H1 (cell line): ENCODE measurements around the gene STOML1.

Source experiments
- BCL11A ChIP-seq, 2 experiments: IDR thresholded peaks; one replicate each; pipeline ENCODE4 v1.6.1; 2011; ENCODE audit warnings: low read depth in 2 of 2, low read length in 2 of 2, mild to moderate bottlenecking in 2 of 2
- CTCF ChIP-seq, 3 experiments: IDR thresholded peaks; 1 replicate in 2 of 3; 2 replicates in 1 of 3; pipeline versions ENCODE4 v1.5.1 to v1.6.1; 2011; ENCODE audit warnings: low read length in 3 of 3, mild to moderate bottlenecking in 3 of 3, inconsistent platforms in 2 of 3, low read depth in 1 of 3, moderate library complexity in 1 of 3; ENCODE audit not compliant: insufficient read depth in 1 of 3; ENCODE audit errors: control extremely low read depth in 1 of 3
- EZH2 ChIP-seq: fragments of 200-600 bp; sonication (generic); IDR thresholded peaks from 2 replicates; pipeline ENCODE4 v1.7.1; 2012; ENCODE audit warnings: low read depth, mild to moderate bottlenecking, moderate library complexity, low read length, inconsistent platforms; ENCODE audit not compliant: severe bottlenecking
- HDAC6 ChIP-seq: IDR thresholded peaks from one replicate; pipeline ENCODE4 v1.7.1; 2012; ENCODE audit warnings: low read depth, mild to moderate bottlenecking, inconsistent platforms, low read length, moderate library complexity

GRCh38 chr15:73952913-73953750 lies 39.0 kb downstream of the STOML1 start:
- TF ChIP-seq EZH2: no peak
- TF ChIP-seq BCL11A (IDR thresholded peaks at IDR 0.05; ENCODE audit: low read depth in 2 of 2, low read length in 2 of 2): no peak
- TF ChIP-seq CTCF (IDR thresholded peaks at IDR 0.05; ENCODE audit: control extremely low read depth in 1 of 3, insufficient read depth in 1 of 3, low read depth in 1 of 3, low read length in 3 of 3): no peak
- TF ChIP-seq HDAC6: no peak
